KOPT-K1 (cell line): Measurements from ENCODE around the gene NDUFS6.
"Not testable (repeated sequence)": the region's sequence is repeated elsewhere in the genome, so short reads cannot be mapped to it uniquely, and the experiment has no call there.

Experiments
- H3K27ac ChIP-seq: fragments of 200-600 bp; sonication (generic); 2 replicates; pipeline ENCODE4 v1.5.1; 2016; ENCODE audit warnings: antibody characterized with exemption, mild to moderate bottlenecking, low read depth, low read length; ENCODE audit not compliant: poor library complexity, severe bottlenecking
- H3K36me3 ChIP-seq: fragments of 200-600 bp; sonication (generic); 2 replicates; pipeline ENCODE4 v1.5.1; 2017; ENCODE audit warnings: antibody characterized with exemption, mild to moderate bottlenecking, low read length, moderate library complexity; ENCODE audit not compliant: insufficient read depth
- H3K9me3 ChIP-seq: fragments of 200-600 bp; sonication (generic); 2 replicates; pipeline ENCODE4 v1.5.1; 2017; ENCODE audit warnings: antibody characterized with exemption, low read length, mild to moderate bottlenecking; ENCODE audit not compliant: insufficient read depth, poor library complexity, severe bottlenecking

NDUFS6 gene

DNA sequence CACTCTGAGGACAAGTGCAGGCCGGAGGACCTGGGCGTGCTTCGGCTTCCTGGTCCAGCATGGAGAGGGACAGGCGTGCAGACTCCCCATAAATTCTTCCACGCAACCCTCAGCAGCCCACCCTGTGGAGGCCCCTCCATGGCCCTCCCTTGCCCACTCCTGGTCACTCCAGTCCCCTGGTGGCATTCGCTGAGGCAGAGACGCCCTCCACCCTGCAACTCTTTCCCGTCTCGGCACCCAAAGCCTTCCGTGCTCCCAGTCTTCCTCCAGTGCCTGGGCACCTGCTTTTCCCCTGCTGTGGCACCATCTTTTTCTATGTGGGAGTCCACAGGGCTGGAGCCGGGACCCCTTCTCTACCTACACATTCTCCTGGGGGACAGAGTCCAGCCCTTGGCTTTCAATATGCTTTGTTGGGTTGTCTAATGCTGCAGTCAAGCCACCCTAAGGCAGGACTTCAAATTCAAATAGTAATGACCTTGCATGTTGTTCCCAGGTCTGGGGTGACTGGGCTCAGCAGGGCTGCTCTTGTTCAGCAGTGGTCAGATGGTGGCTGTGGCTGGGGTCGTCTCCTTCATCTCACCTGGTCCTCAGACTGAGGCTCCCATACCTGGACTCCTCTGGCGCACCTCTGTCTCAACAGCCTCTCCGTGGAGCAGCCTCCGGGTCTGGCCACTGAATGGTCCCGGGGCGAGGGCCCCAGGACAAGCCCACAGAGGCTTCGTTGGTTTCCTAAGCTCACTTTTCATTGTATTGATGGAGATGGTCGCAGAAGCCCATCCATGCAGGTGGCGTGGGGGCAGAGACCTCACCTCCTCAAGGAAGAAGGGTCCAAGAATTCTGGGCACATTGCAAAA lies 16.8 kb upstream of the NDUFS6 start:
- Histone ChIP-seq H3K36me3 (no peaks in the 10 kb centered on the region), H3K9me3 (no peaks in the 10 kb centered on the region), H3K27ac (peak overlapping the region; percentile 12)

DNA sequence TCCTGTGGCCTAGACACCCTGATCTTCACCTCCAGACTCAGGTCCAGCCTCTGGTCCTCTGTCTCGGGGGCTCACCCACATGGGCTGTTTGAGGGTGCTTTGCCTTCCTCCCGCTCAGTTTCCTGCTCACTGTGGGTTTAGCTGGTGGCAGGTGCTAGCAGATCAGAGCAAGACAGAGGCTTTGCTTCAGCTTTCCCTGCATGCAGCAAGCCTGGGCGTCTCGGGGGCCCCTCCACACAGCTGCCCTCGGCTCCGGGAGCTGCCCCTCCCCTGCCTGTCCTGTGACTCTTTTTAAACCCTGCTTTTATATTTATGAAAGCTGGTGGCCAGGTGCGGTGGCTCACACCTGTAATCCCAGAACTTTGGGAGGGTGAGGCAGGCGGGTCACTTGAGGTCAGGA lies 16.1 kb upstream of the NDUFS6 start:
- Histone ChIP-seq H3K9me3 (no peaks in the 10 kb centered on the region), H3K27ac (peak overlapping the region; percentile 12), H3K36me3 (no peaks in the 10 kb centered on the region)

DNA sequence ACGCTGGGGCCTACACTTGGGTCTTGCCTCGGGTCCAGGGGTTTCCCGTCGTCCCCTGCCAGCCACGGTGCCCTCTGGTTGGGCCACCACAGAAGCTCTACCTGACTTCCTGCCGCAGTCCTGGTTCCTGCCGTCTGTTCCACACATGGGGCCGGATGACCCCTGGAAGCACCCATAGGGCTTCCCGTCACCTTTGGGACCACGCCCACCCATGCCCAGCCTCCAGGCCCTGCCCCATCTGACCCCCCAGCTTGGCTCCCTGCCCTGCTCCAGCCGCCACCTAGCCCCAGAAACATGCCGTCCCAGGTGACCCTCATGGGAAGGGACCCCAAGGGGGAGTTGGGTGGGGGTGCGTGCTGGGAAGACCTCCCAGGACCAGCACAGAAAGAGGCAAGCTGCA lies 15.2 kb upstream of the NDUFS6 start:
- H3K27ac ChIP-seq: no peak overlapping the region
- H3K36me3 ChIP-seq: no peaks in the 10 kb centered on the region

GRCh38 chr5:1786621-1787471 lies 14.4 kb upstream of the NDUFS6 start:
- no peak overlapping the region for H3K27ac ChIP-seq
- H3K9me3 ChIP-seq: no peaks in the 10 kb centered on the region
- H3K36me3 ChIP-seq: no peaks in the 10 kb centered on the region

More for the DNA sequence above, 15.2 kb upstream of the NDUFS6 start:
- H3K9me3 ChIP-seq: no peaks in the 10 kb centered on the region

DNA sequence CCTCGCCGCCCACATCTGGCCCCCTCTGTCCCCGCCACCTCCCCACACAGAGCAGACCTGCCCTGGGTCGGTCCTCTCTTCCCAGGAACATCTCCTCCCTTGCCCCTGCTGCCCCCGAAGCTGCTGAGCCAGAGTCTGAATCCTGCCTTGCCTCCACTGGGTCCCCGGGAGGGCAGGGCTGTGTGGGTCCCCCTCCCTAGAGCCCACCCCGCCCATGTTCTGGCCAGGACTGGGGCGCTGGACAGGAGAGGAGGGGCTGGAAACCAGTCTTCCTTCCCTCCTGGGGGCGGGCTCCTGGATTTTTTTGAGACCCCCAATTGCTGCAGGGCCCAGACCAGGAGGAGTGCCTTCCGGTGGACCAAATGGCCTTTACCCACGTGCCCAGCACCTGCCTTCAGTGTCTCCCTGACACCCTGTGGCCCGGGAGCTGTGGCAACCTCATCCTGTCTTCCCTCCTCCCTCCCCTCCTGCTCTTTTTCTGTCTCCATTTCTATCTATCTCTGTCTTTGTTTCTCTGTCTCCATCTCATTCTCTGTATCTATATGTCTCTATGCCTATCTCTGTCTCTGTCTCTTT lies 13.6 kb upstream of the NDUFS6 start:
- H3K36me3 ChIP-seq: no peaks in the 10 kb centered on the region
- H3K9me3 ChIP-seq: no peaks in the 10 kb centered on the region
- H3K27ac ChIP-seq: no peak overlapping the region

DNA sequence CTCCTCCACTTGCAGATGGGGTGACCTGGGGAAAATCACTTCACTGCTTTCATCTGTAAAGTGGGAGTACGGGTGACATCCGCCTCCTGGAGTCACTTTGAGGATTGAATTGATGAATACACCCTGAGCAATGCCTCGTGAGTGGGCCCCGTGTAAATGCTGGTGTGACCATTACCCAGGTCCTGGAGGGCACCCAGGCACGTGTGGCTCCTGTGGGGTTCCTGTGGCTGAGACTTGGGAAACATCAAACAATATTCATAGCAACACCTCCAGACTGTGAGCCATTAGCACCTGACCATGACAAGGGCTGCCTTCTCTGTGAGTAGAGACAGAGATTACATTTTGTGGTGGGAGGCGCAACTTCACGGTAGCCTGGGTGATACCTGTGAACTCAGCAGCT lies 13.0 kb upstream of the NDUFS6 start:
- no peaks in the 10 kb centered on the region for H3K36me3 ChIP-seq
- H3K27ac ChIP-seq: no peak overlapping the region
- no peaks in the 10 kb centered on the region for H3K9me3 ChIP-seq

- Histone ChIP-seq H3K36me3 (no peaks in the 10 kb centered on the region), H3K9me3 (no peaks in the 10 kb centered on the region), H3K27ac (no peak overlapping the region)
Measured at GRCh38 chr5:1788828-1789227, 12.4 kb upstream of the NDUFS6 start.

- not testable (repeated sequence) for H3K9me3 ChIP-seq, H3K36me3 ChIP-seq, H3K27ac ChIP-seq
Measured at GRCh38 chr5:1789438-1789833, 11.8 kb upstream of the NDUFS6 start.

- Histone ChIP-seq H3K27ac (no peak overlapping the region), H3K36me3 (no peaks in the 10 kb centered on the region), H3K9me3 (no peaks in the 10 kb centered on the region)
Measured at GRCh38 chr5:1789834-1790471, 11.3 kb upstream of the NDUFS6 start.

DNA sequence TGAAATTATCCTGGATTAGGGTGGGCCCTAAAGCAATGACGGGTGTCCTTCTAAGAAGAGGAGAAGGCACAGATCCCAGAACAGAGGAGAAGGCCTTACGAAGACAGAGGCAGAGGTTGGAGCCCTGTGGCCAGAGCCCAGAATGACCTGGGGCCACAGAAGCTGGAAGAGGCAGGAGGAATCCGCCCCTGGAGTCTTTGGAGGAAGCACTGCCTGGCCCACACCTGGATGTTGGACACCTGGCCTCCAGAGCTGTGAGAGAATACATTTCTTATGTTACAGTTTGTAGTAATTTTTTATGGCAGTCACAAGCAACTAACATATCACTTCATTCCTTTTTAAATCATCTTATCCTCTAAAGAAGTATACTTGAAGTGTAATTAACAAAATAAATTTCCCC lies 10.0 kb upstream of the NDUFS6 start:
- Histone ChIP-seq H3K36me3 (peaks cover 6% of the 10 kb centered on the region; the same call in 1 of the 2 replicates), H3K27ac (no peak overlapping the region), H3K9me3 (no peaks in the 10 kb centered on the region)

DNA sequence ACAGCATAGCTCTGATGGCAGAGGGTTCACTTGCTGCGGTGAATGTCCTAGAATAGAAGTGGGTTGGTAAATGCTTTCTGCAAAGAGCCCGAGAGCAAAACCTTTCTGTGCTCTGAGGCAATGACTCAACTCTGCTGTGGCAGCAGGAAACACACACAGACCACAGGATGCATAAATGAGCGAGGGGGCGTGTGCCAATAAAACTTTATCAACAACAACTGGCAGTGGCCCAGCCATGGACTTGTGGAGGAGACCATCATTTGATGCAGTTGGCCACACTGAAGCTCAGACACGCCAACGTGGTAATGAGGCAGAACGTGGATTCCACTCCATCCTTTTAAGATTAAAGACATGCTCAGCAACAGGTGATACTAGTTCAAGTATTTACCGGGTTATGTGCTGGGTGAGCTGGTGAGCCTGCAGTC lies 8.4 kb upstream of the NDUFS6 start:
- Histone ChIP-seq H3K36me3 (peaks cover 23% of the 10 kb centered on the region), H3K27ac (peak overlapping the region; percentile 58), H3K9me3 (no peaks in the 10 kb centered on the region)

DNA sequence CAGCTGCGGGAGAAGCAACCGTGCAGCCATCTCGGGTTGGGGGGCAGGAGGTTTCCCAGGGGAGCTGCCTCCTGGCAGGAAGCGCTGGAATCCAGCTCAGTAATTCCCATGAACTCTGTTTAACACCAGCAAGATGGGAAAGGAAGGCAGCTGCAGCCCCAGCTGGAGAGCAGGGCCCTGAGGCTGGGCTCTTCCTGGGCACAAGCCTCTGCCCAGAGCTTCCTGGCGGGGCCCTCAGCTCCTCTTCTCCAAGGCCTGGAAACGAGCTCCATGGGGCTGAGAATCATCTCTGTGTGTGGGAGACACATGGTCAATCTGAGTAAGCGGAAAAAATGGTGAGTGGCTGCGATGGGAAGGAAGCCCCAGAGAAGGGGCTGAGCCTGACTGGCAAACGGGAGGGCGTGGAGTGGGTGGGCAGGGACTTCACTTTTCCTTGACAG lies 7.9 kb upstream of the NDUFS6 start:
- Histone ChIP-seq H3K36me3 (peaks cover 28% of the 10 kb centered on the region), H3K27ac (peak overlapping the region; percentile 58), H3K9me3 (no peaks in the 10 kb centered on the region)

- H3K36me3 ChIP-seq: peaks cover 31% of the 10 kb centered on the region
- H3K27ac ChIP-seq: peak overlapping the region; percentile 42
Measured at GRCh38 chr5:1793966-1794900, 7.0 kb upstream of the NDUFS6 start.

GRCh38 chr5:1794901-1795290 lies 6.3 kb upstream of the NDUFS6 start:
- peaks cover 31% of the 10 kb centered on the region for H3K36me3 ChIP-seq
- H3K9me3 ChIP-seq: no peaks in the 10 kb centered on the region
- no peak overlapping the region for H3K27ac ChIP-seq

More at GRCh38 chr5:1793966-1794900, 7.0 kb upstream of the NDUFS6 start:
- H3K9me3 ChIP-seq: no peaks in the 10 kb centered on the region
